ENCODE results near the gene JUN. TPM values are rescaled to one million over a fixed set of nuclear protein-coding genes. Genes with fewer than 3 reads are reported as not detected.

The JUN gene
- total and polyA plus RNA-seq, 10 donors = 8.3 to 162 (median 42.2) TPM

DNA sequence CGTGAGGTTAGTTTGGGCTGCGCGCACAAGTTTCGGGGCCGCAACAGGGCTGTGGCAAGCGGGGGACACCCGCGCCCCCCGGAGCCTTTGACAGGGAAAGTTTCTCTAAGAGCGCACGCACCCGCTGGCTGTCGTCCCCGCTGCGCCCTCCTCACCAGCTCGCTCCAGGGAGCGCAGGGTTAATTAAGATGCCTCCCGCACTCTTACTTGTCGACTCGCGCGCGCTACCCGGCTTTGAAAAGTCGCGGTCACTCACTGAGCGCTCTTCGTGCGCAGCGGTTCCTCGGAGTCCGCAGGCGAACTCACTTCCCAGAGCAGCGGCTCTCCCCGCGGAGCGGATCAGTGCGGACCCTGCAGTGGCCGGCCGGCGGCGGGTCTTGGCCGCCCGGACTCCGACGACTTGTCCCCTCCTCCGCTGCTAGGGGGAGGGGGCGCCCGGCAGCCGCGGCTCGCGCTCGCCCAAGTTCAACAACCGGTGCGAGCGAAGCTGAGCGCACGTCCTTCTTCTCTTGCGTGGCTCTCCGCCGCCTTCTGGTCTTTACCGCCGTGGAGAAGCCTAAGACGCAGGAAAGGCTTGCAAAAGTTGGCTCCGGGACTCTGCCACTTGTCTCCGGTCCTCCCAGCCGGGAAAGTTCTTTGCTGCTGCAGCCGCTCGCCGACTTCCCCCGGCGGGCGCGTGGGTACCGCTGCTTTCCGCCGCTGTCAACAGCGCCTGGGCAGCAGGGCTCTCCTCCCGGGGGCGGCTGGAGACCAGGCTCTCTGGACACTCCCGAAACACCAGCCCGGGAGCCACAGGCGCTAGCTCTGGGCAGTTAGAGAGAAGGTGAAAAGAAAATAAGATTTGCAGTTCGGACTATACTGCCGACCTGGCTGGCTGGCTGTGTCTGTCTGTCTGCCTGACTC lies 506 bp downstream of the JUN start:
- intact Hi-C loops (cut with DNase I; ENCODE audit: low total_unique reads) = loop anchor here (10.0 kb wide), 2 partner anchors 101 to 511 kb away; partner anchors contain the start of gene FGGY

DNA sequence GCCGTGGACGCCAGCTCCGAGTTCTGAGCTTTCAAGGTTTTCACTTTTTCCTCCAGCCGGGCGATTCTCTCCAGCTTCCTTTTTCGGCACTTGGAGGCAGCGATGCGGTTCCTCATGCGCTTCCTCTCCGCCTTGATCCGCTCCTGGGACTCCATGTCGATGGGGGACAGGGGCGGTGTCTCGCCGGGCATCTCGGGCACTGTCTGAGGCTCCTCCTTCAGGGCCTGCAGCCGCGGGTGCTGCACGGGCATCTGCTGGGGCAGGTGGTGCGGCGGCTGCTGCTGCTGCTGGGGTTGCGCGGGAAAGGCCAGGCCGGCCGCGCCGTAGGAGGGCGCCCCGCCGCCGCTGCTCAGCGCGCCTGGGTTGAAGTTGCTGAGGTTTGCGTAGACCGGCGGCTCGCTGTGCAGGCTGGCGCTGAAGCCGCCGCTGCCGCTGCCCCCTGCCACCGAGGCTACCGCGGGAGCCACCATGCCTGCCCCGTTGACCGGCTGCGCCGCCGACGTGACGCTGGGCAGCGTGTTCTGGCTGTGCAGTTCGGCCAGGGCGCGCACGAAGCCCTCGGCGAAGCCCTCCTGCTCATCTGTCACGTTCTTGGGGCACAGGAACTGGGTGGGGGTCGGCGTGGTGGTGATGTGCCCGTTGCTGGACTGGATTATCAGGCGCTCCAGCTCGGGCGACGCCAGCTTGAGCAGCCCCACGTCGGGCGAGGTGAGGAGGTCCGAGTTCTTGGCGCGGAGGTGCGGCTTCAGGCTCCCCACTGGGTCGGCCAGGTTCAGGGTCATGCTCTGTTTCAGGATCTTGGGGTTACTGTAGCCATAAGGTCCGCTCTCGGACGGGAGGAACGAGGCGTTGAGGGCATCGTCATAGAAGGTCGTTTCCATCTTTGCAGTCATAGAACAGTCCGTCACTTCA lies 1.4 kb downstream of the JUN start:
- Histone ChIP-seq H3K9me3 (no peaks in the 10 kb centered on the region), H3K4me1 (peaks cover 0 to 52% (median 35%) of the 10 kb centered on the region in 6 donors), H3K4me3 (peak overlapping the region; percentile 57 to 88 (median 69)), H3K36me3 (peaks cover 0 to 1% (median 0%) of the 10 kb centered on the region in 6 donors), H3K27ac (peak overlapping the region; percentile 98 to 99 (median 99)), H3K27me3 (replicated peaks in 1 of 7) (peaks cover 0 to 9% (median 0%) of the 10 kb centered on the region in 7 donors)
- 0 to 1% (median 0%) methylated on average over 20 to 82 of the region's 82 CpGs for WGBS, 5 donors
- TF ChIP-seq POLR2AphosphoS5 (IDR thresholded peaks at IDR 0.05) = peak; percentile 68 to 80 (median 76)
- TF ChIP-seq, protein P1, sequence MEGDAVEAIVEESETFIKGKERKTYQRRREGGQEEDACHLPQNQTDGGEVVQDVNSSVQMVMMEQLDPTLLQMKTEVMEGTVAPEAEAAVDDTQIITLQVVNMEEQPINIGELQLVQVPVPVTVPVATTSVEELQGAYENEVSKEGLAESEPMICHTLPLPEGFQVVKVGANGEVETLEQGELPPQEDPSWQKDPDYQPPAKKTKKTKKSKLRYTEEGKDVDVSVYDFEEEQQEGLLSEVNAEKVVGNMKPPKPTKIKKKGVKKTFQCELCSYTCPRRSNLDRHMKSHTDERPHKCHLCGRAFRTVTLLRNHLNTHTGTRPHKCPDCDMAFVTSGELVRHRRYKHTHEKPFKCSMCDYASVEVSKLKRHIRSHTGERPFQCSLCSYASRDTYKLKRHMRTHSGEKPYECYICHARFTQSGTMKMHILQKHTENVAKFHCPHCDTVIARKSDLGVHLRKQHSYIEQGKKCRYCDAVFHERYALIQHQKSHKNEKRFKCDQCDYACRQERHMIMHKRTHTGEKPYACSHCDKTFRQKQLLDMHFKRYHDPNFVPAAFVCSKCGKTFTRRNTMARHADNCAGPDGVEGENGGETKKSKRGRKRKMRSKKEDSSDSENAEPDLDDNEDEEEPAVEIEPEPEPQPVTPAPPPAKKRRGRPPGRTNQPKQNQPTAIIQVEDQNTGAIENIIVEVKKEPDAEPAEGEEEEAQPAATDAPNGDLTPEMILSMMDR (IDR thresholded peaks at IDR 0.05 in 8 of 11, conservative IDR thresholded peaks at IDR 0.05 in 3 of 11) = peak in 7 of 11 experiments; percentile 3 to 48 (median 23)
- no peak for TF ChIP-seq POLR2A (IDR thresholded peaks at IDR 0.05)
- peak; percentile 95 for DNase-seq
- intact Hi-C loops (cut with DNase I; ENCODE audit: low total_unique reads) = loop anchor here (10.0 kb wide), 2 partner anchors 102 to 512 kb away; partner anchors contain the start of gene FGGY

More for the DNA sequence above, 506 bp downstream of the JUN start:
- peak; percentile 94 for DNase-seq
- H3K27ac ChIP-seq = peak overlapping the region; percentile 98 to 99 (median 99)
- H3K4me3 ChIP-seq = peak overlapping the region; percentile 57 to 88 (median 69)
- peak in 1 of 3 donors; percentile 3 for TF ChIP-seq POLR2AphosphoS5 (IDR thresholded peaks at IDR 0.05)
- peak in 1 of 3 donors; percentile 13 for TF ChIP-seq POLR2A (IDR thresholded peaks at IDR 0.05)
- TF ChIP-seq, protein P1 (IDR thresholded peaks at IDR 0.05 in 8 of 11, conservative IDR thresholded peaks at IDR 0.05 in 3 of 11) = peak in 4 of 11 experiments; percentile 4 to 19 (median 12)
- peaks cover 0 to 52% (median 35%) of the 10 kb centered on the region in 6 donors for H3K4me1 ChIP-seq
- peaks cover 0 to 9% (median 6%) of the 10 kb centered on the region in 8 donors for H3K9me3 ChIP-seq
- peaks cover 0 to 9% (median 0%) of the 10 kb centered on the region in 7 donors for H3K27me3 ChIP-seq (replicated peaks in 1 of 7)
- WGBS, 5 donors = 0 to 1% (median 1%) methylated on average over 56 to 86 of the region's 86 CpGs
- H3K36me3 ChIP-seq = peaks cover 0 to 10% (median 0%) of the 10 kb centered on the region in 6 donors

DNA sequence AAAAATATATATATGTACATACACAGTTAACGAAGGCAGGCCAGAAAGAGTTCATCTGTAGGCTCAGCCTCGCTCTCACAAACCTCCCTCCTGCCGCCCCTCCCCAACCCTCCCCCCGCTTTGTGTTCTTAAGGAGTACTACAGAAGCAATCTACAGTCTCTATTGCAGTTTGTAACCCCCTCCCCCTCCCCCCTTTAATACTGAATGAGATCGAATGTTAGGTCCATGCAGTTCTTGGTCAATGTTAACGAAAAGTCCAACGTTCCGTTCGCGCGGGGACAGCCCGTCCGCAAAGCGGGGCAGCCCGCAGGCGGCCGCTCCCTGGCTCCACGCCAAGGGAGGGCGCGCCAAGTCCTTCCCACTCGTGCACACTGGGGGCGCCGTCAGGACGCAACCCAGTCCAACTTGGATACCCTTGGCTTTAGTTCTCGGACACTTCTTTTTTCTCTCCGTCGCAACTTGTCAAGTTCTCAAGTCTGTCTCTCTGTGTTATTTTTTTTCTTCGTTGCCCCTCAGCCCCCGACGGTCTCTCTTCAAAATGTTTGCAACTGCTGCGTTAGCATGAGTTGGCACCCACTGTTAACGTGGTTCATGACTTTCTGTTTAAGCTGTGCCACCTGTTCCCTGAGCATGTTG lies 2.2 kb downstream of the JUN start:
- Histone ChIP-seq H3K27ac (peak overlapping the region; percentile 98 to 99 (median 99)), H3K4me3 (peak overlapping the region; percentile 57 to 88 (median 69)), H3K36me3 (no peaks in the 10 kb centered on the region), H3K9me3 (no peaks in the 10 kb centered on the region), H3K27me3 (replicated peaks in 1 of 7) (peaks cover 0 to 9% (median 0%) of the 10 kb centered on the region in 7 donors), H3K4me1 (peaks cover 0 to 52% (median 35%) of the 10 kb centered on the region in 6 donors)
- DNase-seq = peak; percentile 89
- WGBS, 5 donors = 1 to 2% (median 1%) methylated on average over 32 of the region's 32 CpGs
- intact Hi-C loops (cut with DNase I; ENCODE audit: low total_unique reads) = loop anchor here (10.0 kb wide), 2 partner anchors 103 to 513 kb away; partner anchors contain the start of gene FGGY
- peak; percentile 80 to 89 (median 87) for TF ChIP-seq POLR2AphosphoS5 (IDR thresholded peaks at IDR 0.05)
- TF ChIP-seq, protein P1 (IDR thresholded peaks at IDR 0.05 in 8 of 11, conservative IDR thresholded peaks at IDR 0.05 in 3 of 11) = peak in 9 of 11 experiments; percentile 28 to 64 (median 56)
- TF ChIP-seq POLR2A (IDR thresholded peaks at IDR 0.05) = peak in 1 of 3 donors; percentile 11
